HG02678 (cell line): ENCODE results near the gene FHOD3.

Source experiments
- ATAC-seq: cut with Tn5 transposase; IDR thresholded peaks from one replicate; pipeline ENCODE4 v1.9.1; 2021; ENCODE audit warnings: mild to moderate bottlenecking, moderate library complexity; ENCODE audit not compliant: unreplicated experiment

FHOD3 gene

GRCh38 chr18:36505665-36506064 is 208.2 kb downstream of the FHOD3 start:
- ATAC-seq, result no peak

- ATAC-seq, result no peak
Observed at GRCh38 chr18:36509646-36510197, 212.2 kb downstream of the FHOD3 start.

- ATAC-seq, result no peak
Observed at GRCh38 chr18:36511791-36512352, 214.4 kb downstream of the FHOD3 start.

GRCh38 chr18:36513556-36513955 is 216.0 kb downstream of the FHOD3 start:
- no peak for ATAC-seq

GRCh38 chr18:36514778-36515177 is 217.3 kb downstream of the FHOD3 start:
- no peak for ATAC-seq

- no peak for ATAC-seq
Observed at GRCh38 chr18:36516258-36516657, 218.7 kb downstream of the FHOD3 start.

GRCh38 chr18:36516726-36517125 is 219.2 kb downstream of the FHOD3 start:
- ATAC-seq, result no peak

- no peak for ATAC-seq
Observed at GRCh38 chr18:36518839-36519238, 221.3 kb downstream of the FHOD3 start.

- no peak for ATAC-seq
Observed at GRCh38 chr18:36519358-36519757, 221.8 kb downstream of the FHOD3 start.

- ATAC-seq, result no peak
Observed at GRCh38 chr18:36522509-36522908, 225.0 kb downstream of the FHOD3 start.

- ATAC-seq, result no peak
Observed at GRCh38 chr18:36525913-36526312, 228.4 kb downstream of the FHOD3 start.

- no peak for ATAC-seq
Observed at GRCh38 chr18:36526611-36527010, 229.1 kb downstream of the FHOD3 start.

GRCh38 chr18:36527051-36527450 is 229.5 kb downstream of the FHOD3 start:
- no peak for ATAC-seq

- no peak for ATAC-seq
Observed at GRCh38 chr18:36527740-36528455, 230.4 kb downstream of the FHOD3 start.

GRCh38 chr18:36529747-36530146 is 232.2 kb downstream of the FHOD3 start:
- no peak for ATAC-seq

- no peak for ATAC-seq
Observed at GRCh38 chr18:36530676-36531405, 233.3 kb downstream of the FHOD3 start.

- no peak for ATAC-seq
Observed at GRCh38 chr18:36531636-36532035, 234.1 kb downstream of the FHOD3 start.

- ATAC-seq, result no peak
Observed at GRCh38 chr18:36532394-36532793, 234.9 kb downstream of the FHOD3 start.

GRCh38 chr18:36532815-36533214 is 235.3 kb downstream of the FHOD3 start:
- ATAC-seq, result no peak

GRCh38 chr18:36533446-36534153 is 236.1 kb downstream of the FHOD3 start:
- no peak for ATAC-seq

- peak; percentile 75 for ATAC-seq
Observed at GRCh38 chr18:36534154-36534688, 236.7 kb downstream of the FHOD3 start.
